OCI-LY1 (cell line): ENCODE data around the gene HGFAC.

Source experiments
- CTCF ChIP-seq: fragments of 200-600 bp; sonication (generic), shearing (Covaris generic); IDR thresholded peaks from 2 replicates; pipeline ENCODE4 v1.5.1; 2017; ENCODE audit warnings: mild to moderate bottlenecking, antibody characterized with exemption, low read length, moderate library complexity, mixed read lengths
- EZH2 ChIP-seq: fragments of 200-600 bp; sonication (generic), shearing (Covaris generic); IDR thresholded peaks from 2 replicates; pipeline ENCODE4 v1.8.0; 2017; ENCODE audit warnings: borderline replicate concordance, mixed run types, mild to moderate bottlenecking, antibody characterized with exemption, low read length, moderate library complexity, mixed read lengths

- TF ChIP-seq CTCF (no peak), EZH2 (no peak)
Measured at GRCh38 chr4:3408793-3409330, 32.9 kb upstream of the HGFAC start.
